AG09319 (cell line): ENCODE results near the gene SST.

Experiments
- DNase-seq: peaks from one replicate; pipeline ENCODE4 v3.0.0-alpha.2; 2010; ENCODE audit warnings: low read depth; ENCODE audit errors: extremely low read depth
- CTCF ChIP-seq: IDR thresholded peaks from 2 replicates; pipeline ENCODE4 v1.5.1; 2011; ENCODE audit warnings: low read depth, mild to moderate bottlenecking, inconsistent platforms, low read length, moderate library complexity

SST gene

GRCh38 chr3:187695449-187695848 is 25.3 kb upstream of the SST start:
- DNase-seq, result no peak
- TF ChIP-seq CTCF, result no peak

GRCh38 chr3:187694801-187695200 is 24.6 kb upstream of the SST start:
- no peak for TF ChIP-seq CTCF
- no peak for DNase-seq

GRCh38 chr3:187693431-187693830 is 23.2 kb upstream of the SST start:
- TF ChIP-seq CTCF, result no peak
- no peak for DNase-seq

GRCh38 chr3:187689984-187690383 is 19.8 kb upstream of the SST start:
- no peak for TF ChIP-seq CTCF
- DNase-seq, result no peak

GRCh38 chr3:187686621-187687273 is 16.6 kb upstream of the SST start:
- no peak for DNase-seq
- TF ChIP-seq CTCF, result no peak

- no peak for TF ChIP-seq CTCF
- DNase-seq, result no peak
Observed at GRCh38 chr3:187685948-187686347, 15.8 kb upstream of the SST start.

- DNase-seq, result no peak
- no peak for TF ChIP-seq CTCF
Observed at GRCh38 chr3:187684880-187685279, 14.7 kb upstream of the SST start.
